ENCODE measurements around the gene XAGE5.

- no peak for TF ChIP-seq CTCF (conservative IDR thresholded peaks at IDR 0.05; ENCODE audit: low read length)
- TF ChIP-seq EZH2phosphoT487 (IDR thresholded peaks at IDR 0.05; ENCODE audit: borderline replicate concordance, low read depth, low read length) = no peak
Observed at GRCh38 chrX:52824608-52825007, 13.5 kb downstream of the XAGE5 start.
